Gastrocnemius medialis (tissue), 4 donors: ENCODE results near the gene ACOX2. TPM values are rescaled to one million over a fixed set of nuclear protein-coding genes. Genes with fewer than 3 reads are reported as not detected.

Source experiments
- ATAC-seq, 2 donors: fragments of 150-250 bp; one replicate each; pipeline ENCODE4 v1.9.1; 2016
- DNase-seq, 2 donors: peaks; one replicate each; pipeline ENCODE4 v3.0.0-alpha.2; 2019
- H3K27ac ChIP-seq, 4 donors: fragments of 200-600 bp; sonication (generic); 1 replicate in 1 of 4; 2 replicates in 3 of 4; pipeline ENCODE4 v1.5.1; 2016 to 2018; ENCODE audit warnings: mild to moderate bottlenecking in 2 of 4, moderate library complexity in 1 of 4
- H3K27me3 ChIP-seq, 3 donors: fragments of 200-600 bp; sonication (generic) in 2 of 3; 1 replicate in 1 of 3; 2 replicates in 2 of 3; pipeline versions ENCODE4 v1.5.1 to v1.6.0; 2016 to 2019; ENCODE audit warnings: mild to moderate bottlenecking in 1 of 3, moderate library complexity in 1 of 3
- H3K36me3 ChIP-seq, 2 donors: fragments of 200-600 bp; sonication (generic) in 1 of 2; one replicate each; pipeline ENCODE4 v1.5.1; 2017 to 2018
- H3K4me1 ChIP-seq, 2 donors: fragments of 200-600 bp; sonication (generic) in 1 of 2; one replicate each; pipeline ENCODE4 v1.5.1; 2016 to 2017; ENCODE audit warnings: mild to moderate bottlenecking in 2 of 2
- H3K4me3 ChIP-seq, 4 donors: fragments of 200-600 bp; sonication (generic) in 3 of 4; 1 replicate in 1 of 4; 2 replicates in 3 of 4; pipeline ENCODE4 v1.5.1; 2016 to 2019; ENCODE audit warnings: mild to moderate bottlenecking in 2 of 4
- H3K9me3 ChIP-seq, 3 donors: fragments of 200-600 bp; sonication (generic) in 2 of 3; 1 replicate in 1 of 3; 2 replicates in 2 of 3; pipeline ENCODE4 v1.5.1; 2016 to 2019
- POLR2A ChIP-seq, 2 donors: fragments of 450-650 bp; IDR thresholded peaks; one replicate each; pipeline ENCODE4 v1.6.1; 2017; ENCODE audit warnings: antibody characterized with exemption in 2 of 2, mild to moderate bottlenecking in 2 of 2, moderate library complexity in 2 of 2
- in situ Hi-C, 4 donors: fragments of 200-750 bp; cut with MboI; loops; one replicate each; pipeline versions ENCODE4 v1.15.0 to v1.8.0; 2017; ENCODE audit warnings: low sequenced_read_pairs in 4 of 4
- intact Hi-C: fragments of 100-400 bp; cut with DNase I; formaldehyde crosslinking; loops from one replicate; pipeline ENCODE4 v1.15.1; 2023; ENCODE audit warnings: low total_unique reads
- total RNA-seq, 4 donors: library from RNA; depleted of rRNA; stranded (reverse); fragments of >200 nt; gene quantifications; one replicate each; pipeline versions ENCODE4 v1.1.0 to v1.2.3, GENCODE V29; 2016
- TF ChIP-seq, protein P1 (sequence below), 5 experiments: fragments of 450-650 bp in 3 of 5; fragments of 200-600 bp in 2 of 5; sonication (generic) in 2 of 5; IDR thresholded peaks in 4 of 5; conservative IDR thresholded peaks in 1 of 5; 1 replicate in 4 of 5; 2 replicates in 1 of 5; pipeline ENCODE4 v1.5.1; 2016 to 2019; ENCODE audit warnings: antibody characterized with exemption in 5 of 5, mild to moderate bottlenecking in 3 of 5, moderate library complexity in 3 of 5

ACOX2 gene
- total RNA-seq, 4 donors from 2014 or later, result 1.6 to 10.4 (median 5.7) TPM

DNA sequence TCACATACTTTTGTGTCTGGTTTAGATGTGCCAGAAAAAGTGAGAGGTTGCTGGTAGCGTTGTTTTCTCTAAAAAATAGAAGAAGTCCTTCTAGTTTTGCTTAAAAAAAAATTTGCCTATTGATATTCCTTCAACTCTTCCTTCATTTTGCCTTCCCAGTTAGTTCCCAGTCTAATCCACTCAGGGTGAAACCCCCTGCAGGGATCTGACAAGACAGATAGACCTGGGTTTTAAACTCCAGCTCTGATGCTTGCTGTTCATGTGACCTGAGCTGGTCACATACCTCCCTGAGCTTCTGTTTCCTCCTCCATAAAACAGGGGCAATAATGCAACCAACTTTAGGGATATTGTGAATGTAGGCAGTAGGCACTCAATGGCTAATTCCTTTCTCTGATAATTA lies 63.7 kb downstream of the ACOX2 start:
- peaks cover 4 to 10% of the 10 kb centered on the region in 2 donors for H3K4me1 ChIP-seq
- ATAC-seq, result no peak

DNA sequence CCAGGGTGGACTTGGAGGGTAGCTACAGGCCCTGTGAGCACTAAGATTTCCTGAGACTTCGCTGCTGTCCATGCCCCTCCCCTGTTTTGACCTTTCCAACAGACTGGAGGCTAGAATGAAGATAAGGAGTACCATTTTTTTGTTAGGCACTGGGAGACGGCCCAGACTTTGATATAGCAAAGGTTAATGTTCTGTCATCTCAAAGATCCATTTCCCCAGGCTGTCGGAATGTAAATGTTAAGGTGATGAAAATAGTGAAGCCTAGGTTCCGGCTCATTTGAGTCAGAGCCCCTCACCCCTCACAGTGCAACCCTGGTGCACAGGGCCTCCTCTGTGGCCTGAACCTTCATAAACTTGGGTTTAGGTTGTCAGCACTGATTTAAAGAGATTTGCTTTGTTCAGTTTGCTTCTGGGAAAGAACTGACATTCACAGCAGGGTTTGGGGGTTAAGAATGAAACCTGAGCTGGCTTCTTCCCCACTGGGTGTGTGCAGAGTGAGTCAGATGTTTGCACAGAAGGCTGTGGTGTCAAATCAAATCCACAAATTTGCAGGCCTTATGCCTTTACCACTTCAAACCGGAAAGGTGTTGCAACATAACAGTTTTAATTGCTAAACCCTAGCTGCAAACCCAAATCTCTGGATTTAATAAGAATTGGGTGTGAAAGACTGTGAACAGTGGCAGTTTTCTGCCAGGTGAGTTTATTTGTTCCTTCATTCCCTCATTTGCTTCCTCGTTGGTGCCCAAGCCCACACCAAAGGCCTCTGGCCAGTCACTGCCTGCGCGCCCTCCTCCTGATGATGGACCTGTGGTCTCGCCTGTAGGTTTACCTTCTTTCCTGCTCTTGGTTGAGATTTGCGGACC lies 65.7 kb downstream of the ACOX2 start:
- peak overlapping the region in 3 of 4 donors; percentile 47 to 59 (median 54) for H3K27ac ChIP-seq
- ATAC-seq, result peak; percentile 88 to 93
- peak in 1 of 2 donors; percentile 43 for DNase-seq
- H3K4me3 ChIP-seq, result no peak overlapping the region
- in situ Hi-C loops (no loop called here), intact Hi-C loops (no loop called here)
- TF ChIP-seq, protein P1, sequence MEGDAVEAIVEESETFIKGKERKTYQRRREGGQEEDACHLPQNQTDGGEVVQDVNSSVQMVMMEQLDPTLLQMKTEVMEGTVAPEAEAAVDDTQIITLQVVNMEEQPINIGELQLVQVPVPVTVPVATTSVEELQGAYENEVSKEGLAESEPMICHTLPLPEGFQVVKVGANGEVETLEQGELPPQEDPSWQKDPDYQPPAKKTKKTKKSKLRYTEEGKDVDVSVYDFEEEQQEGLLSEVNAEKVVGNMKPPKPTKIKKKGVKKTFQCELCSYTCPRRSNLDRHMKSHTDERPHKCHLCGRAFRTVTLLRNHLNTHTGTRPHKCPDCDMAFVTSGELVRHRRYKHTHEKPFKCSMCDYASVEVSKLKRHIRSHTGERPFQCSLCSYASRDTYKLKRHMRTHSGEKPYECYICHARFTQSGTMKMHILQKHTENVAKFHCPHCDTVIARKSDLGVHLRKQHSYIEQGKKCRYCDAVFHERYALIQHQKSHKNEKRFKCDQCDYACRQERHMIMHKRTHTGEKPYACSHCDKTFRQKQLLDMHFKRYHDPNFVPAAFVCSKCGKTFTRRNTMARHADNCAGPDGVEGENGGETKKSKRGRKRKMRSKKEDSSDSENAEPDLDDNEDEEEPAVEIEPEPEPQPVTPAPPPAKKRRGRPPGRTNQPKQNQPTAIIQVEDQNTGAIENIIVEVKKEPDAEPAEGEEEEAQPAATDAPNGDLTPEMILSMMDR (IDR thresholded peaks at IDR 0.05 in 4 of 5, conservative IDR thresholded peaks at IDR 0.05 in 1 of 5), result no peak
- no peak for TF ChIP-seq POLR2A (IDR thresholded peaks at IDR 0.05)
- no peaks in the 10 kb centered on the region for H3K9me3 ChIP-seq
- H3K36me3 ChIP-seq, result no peaks in the 10 kb centered on the region
- H3K27me3 ChIP-seq, result no peaks in the 10 kb centered on the region
- H3K4me1 ChIP-seq, result peaks cover 8 to 14% of the 10 kb centered on the region in 2 donors

More for the DNA sequence above, 63.7 kb downstream of the ACOX2 start:
- intact Hi-C loops (no loop called here), in situ Hi-C loops (no loop called here)
- no peaks in the 10 kb centered on the region for H3K9me3 ChIP-seq
- no peaks in the 10 kb centered on the region for H3K27me3 ChIP-seq
- H3K27ac ChIP-seq, result no peak overlapping the region
- no peaks in the 10 kb centered on the region for H3K36me3 ChIP-seq
- no peak overlapping the region for H3K4me3 ChIP-seq
- no peak for DNase-seq
- no peak for TF ChIP-seq POLR2A (IDR thresholded peaks at IDR 0.05)
- TF ChIP-seq, protein P1 (IDR thresholded peaks at IDR 0.05 in 4 of 5, conservative IDR thresholded peaks at IDR 0.05 in 1 of 5), result no peak

GRCh38 chr3:58470363-58471024 lies 66.5 kb downstream of the ACOX2 start:
- no peak for ATAC-seq
- in situ Hi-C loops (no loop called here), intact Hi-C loops (no loop called here)
- Histone ChIP-seq H3K9me3 (no peaks in the 10 kb centered on the region), H3K36me3 (no peaks in the 10 kb centered on the region), H3K27me3 (no peaks in the 10 kb centered on the region), H3K4me1 (peaks cover 8 to 14% of the 10 kb centered on the region in 2 donors), H3K27ac (peak overlapping the region in 3 of 4 donors; percentile 47 to 59 (median 54)), H3K4me3 (no peak overlapping the region)
- no peak for TF ChIP-seq POLR2A (IDR thresholded peaks at IDR 0.05)
- TF ChIP-seq, protein P1 (IDR thresholded peaks at IDR 0.05 in 4 of 5, conservative IDR thresholded peaks at IDR 0.05 in 1 of 5), result no peak
- no peak for DNase-seq

GRCh38 chr3:58469096-58469495 lies 67.9 kb downstream of the ACOX2 start:
- H3K4me3 ChIP-seq, result no peak overlapping the region
- no peak overlapping the region for H3K27ac ChIP-seq
- no peaks in the 10 kb centered on the region for H3K9me3 ChIP-seq
- no peaks in the 10 kb centered on the region for H3K36me3 ChIP-seq
- ATAC-seq (no peak), DNase-seq (no peak)
- no peak for TF ChIP-seq POLR2A (IDR thresholded peaks at IDR 0.05)
- TF ChIP-seq, protein P1 (IDR thresholded peaks at IDR 0.05 in 4 of 5, conservative IDR thresholded peaks at IDR 0.05 in 1 of 5), result no peak
- H3K27me3 ChIP-seq, result no peaks in the 10 kb centered on the region
- peaks cover 8 to 14% of the 10 kb centered on the region in 2 donors for H3K4me1 ChIP-seq
- in situ Hi-C loops, result loop anchor here in 2 of 4 donors (10.0 kb wide), 1 partner anchor 66 kb away; the partner anchor contains the start of gene ACOX2 (in 2 of the 2)
- intact Hi-C loops, result no loop called here
